Fibroblast of lung (primary cell): Measurements from ENCODE around the gene THRA. TPM values are rescaled to one million over a fixed set of nuclear protein-coding genes. Genes with fewer than 3 reads are reported as not detected.

Experiments used
- DNase-seq, 2 donors: peaks; one replicate each; pipeline versions ENCODE4 v3.0.0 to v3.0.0-alpha.2; 2010; ENCODE audit warnings: low read depth in 2 of 2
- H2AFZ ChIP-seq: 2 replicates; pipeline ENCODE4 v1.5.1; 2012; ENCODE audit warnings: low read length, control low read depth, inconsistent platforms
- H3K27ac ChIP-seq: 2 replicates; pipeline ENCODE4 v1.5.1; 2011; ENCODE audit warnings: low read length, control low read depth; ENCODE audit not compliant: insufficient read depth
- H3K27me3 ChIP-seq: 2 replicates; pipeline ENCODE4 v1.5.1; 2011; ENCODE audit warnings: mild to moderate bottlenecking, low read length; ENCODE audit not compliant: control insufficient read depth, insufficient read depth
- H3K36me3 ChIP-seq: 2 replicates; pipeline ENCODE4 v1.5.1; 2011; ENCODE audit warnings: low read length; ENCODE audit not compliant: control insufficient read depth, insufficient read depth
- H3K4me1 ChIP-seq: 2 replicates; pipeline ENCODE4 v1.5.1; 2011; ENCODE audit warnings: low read length; ENCODE audit not compliant: control insufficient read depth, insufficient read depth; ENCODE audit errors: extremely low read depth
- H3K4me2 ChIP-seq: 2 replicates; pipeline ENCODE4 v1.5.1; 2011; ENCODE audit warnings: low read length, control low read depth; ENCODE audit not compliant: insufficient read depth; ENCODE audit errors: extremely low read depth
- H3K4me3 ChIP-seq, 4 experiments: fragments of 200-600 bp in 1 of 4; sonication (generic) in 1 of 4; replicated peaks in 1 of 4; 2 replicates each; pipeline ENCODE4 v1.5.1; 2011 to 2016; ENCODE audit warnings: low read length in 4 of 4, low read depth in 3 of 4, mild to moderate bottlenecking in 3 of 4, control low read depth in 2 of 4, inconsistent platforms in 1 of 4, mixed read lengths in 1 of 4; ENCODE audit not compliant: insufficient read depth in 1 of 4; ENCODE audit errors: control extremely low read depth in 1 of 4
- H3K79me2 ChIP-seq: 2 replicates; pipeline ENCODE4 v1.5.1; 2012; ENCODE audit warnings: mild to moderate bottlenecking, low read length, inconsistent platforms; ENCODE audit not compliant: control insufficient read depth, insufficient read depth
- H3K9ac ChIP-seq: 2 replicates; pipeline ENCODE4 v1.5.1; 2011; ENCODE audit warnings: mild to moderate bottlenecking, low read length, control low read depth; ENCODE audit not compliant: insufficient read depth
- H3K9me3 ChIP-seq: 2 replicates; pipeline ENCODE4 v1.5.1; 2012; ENCODE audit warnings: low read depth, low read length; ENCODE audit not compliant: control insufficient read depth, insufficient read depth
- H4K20me1 ChIP-seq: 2 replicates; pipeline ENCODE4 v1.5.1; 2011; ENCODE audit warnings: low read length; ENCODE audit not compliant: control insufficient read depth, insufficient read depth; ENCODE audit errors: extremely low read depth
- CTCF ChIP-seq, 2 donors: IDR thresholded peaks in 1 of 2; conservative IDR thresholded peaks in 1 of 2; 1 replicate in 1 of 2; 2 replicates in 1 of 2; pipeline ENCODE4 v1.5.1; 2011 to 2012; ENCODE audit warnings: low read length in 2 of 2, control low read depth in 1 of 2, inconsistent platforms in 1 of 2, low read depth in 1 of 2, mild to moderate bottlenecking in 1 of 2
- EZH2 ChIP-seq: IDR thresholded peaks from 2 replicates; pipeline ENCODE4 v1.5.1; 2012; ENCODE audit warnings: low read length, control low read depth, mild to moderate bottlenecking; ENCODE audit errors: missing control alignments
- polyA plus RNA-seq, 2 donors: library from polyadenylated mRNA; depleted of rRNA in 1 of 2; stranded (reverse) in 1 of 2; unstranded in 1 of 2; fragments of >200 nt; gene quantifications; 2 replicates each; pipeline ENCODE4 v1.2.1, GENCODE V29; 2011 to 2012; ENCODE audit warnings: missing spikeins in 1 of 2
- total RNA-seq: library from RNA; depleted of rRNA; stranded (reverse); fragments of >200 nt; gene quantifications from 2 replicates; pipeline ENCODE4 v1.2.1, GENCODE V29; 2014

The THRA gene
- total and polyA plus RNA-seq, 2 donors (not counting 1 experiment from before 2014, with no cell fraction given), result 27.2 to 52.8 TPM

- no peak overlapping the region for H3K4me3 ChIP-seq
- H3K36me3 ChIP-seq, result peaks cover 28% of the 10 kb centered on the region
- no peak for DNase-seq
- no peaks in the 10 kb centered on the region for H3K27me3 ChIP-seq
- H3K4me2 ChIP-seq, result no peak overlapping the region
- peaks cover 23% of the 10 kb centered on the region for H3K4me1 ChIP-seq
- H2AFZ ChIP-seq, result no peak overlapping the region
- no peak overlapping the region for H3K9ac ChIP-seq
- H4K20me1 ChIP-seq, result no peaks in the 10 kb centered on the region
- no peak overlapping the region for H3K27ac ChIP-seq
- TF ChIP-seq CTCF (conservative IDR thresholded peaks at IDR 0.05 in 1 of 2, IDR thresholded peaks at IDR 0.05 in 1 of 2; ENCODE audit: low read depth in 1 of 2, low read length in 2 of 2), result no peak
- TF ChIP-seq EZH2, result no peak
- peaks cover 33% of the 10 kb centered on the region for H3K79me2 ChIP-seq
- H3K9me3 ChIP-seq, result no peaks in the 10 kb centered on the region
These were observed 32.7 kb downstream of the THRA start for GRCh38 chr17:40095351-40095943.

GRCh38 chr17:40095944-40096791 is 33.4 kb downstream of the THRA start:
- Histone ChIP-seq H3K79me2 (peaks cover 33% of the 10 kb centered on the region), H3K4me3 (no peak overlapping the region), H2AFZ (no peak overlapping the region), H3K4me2 (no peak overlapping the region), H3K9me3 (no peaks in the 10 kb centered on the region), H4K20me1 (no peaks in the 10 kb centered on the region), H3K9ac (no peak overlapping the region), H3K4me1 (peaks cover 26% of the 10 kb centered on the region), H3K27me3 (no peaks in the 10 kb centered on the region), H3K27ac (no peak overlapping the region), H3K36me3 (peaks cover 28% of the 10 kb centered on the region)
- no peak for TF ChIP-seq EZH2
- no peak for TF ChIP-seq CTCF (conservative IDR thresholded peaks at IDR 0.05 in 1 of 2, IDR thresholded peaks at IDR 0.05 in 1 of 2; ENCODE audit: low read depth in 1 of 2, low read length in 2 of 2)
- no peak for DNase-seq

- DNase-seq, result no peak
- peaks cover 23% of the 10 kb centered on the region for H3K4me1 ChIP-seq
These were observed 34.3 kb downstream of the THRA start for GRCh38 chr17:40097087-40097486.

More at GRCh38 chr17:40097087-40097486, 34.3 kb downstream of the THRA start:
- Histone ChIP-seq H3K9me3 (no peaks in the 10 kb centered on the region), H3K36me3 (peaks cover 28% of the 10 kb centered on the region), H4K20me1 (no peaks in the 10 kb centered on the region), H3K79me2 (peaks cover 33% of the 10 kb centered on the region), H3K27ac (peak overlapping the region; percentile 91), H3K9ac (no peak overlapping the region), H3K4me2 (peak overlapping the region; percentile 29), H2AFZ (no peak overlapping the region), H3K4me3 (peak overlapping the region in 1 of 4 experiments; percentile 59), H3K27me3 (no peaks in the 10 kb centered on the region)
- TF ChIP-seq CTCF (conservative IDR thresholded peaks at IDR 0.05 in 1 of 2, IDR thresholded peaks at IDR 0.05 in 1 of 2; ENCODE audit: low read depth in 1 of 2, low read length in 2 of 2) (no peak), EZH2 (no peak)
